GM18861 (cell line): ENCODE measurements around the gene BICRAL.
A peak's percentile ranks its signal among the peaks of the same experiment; 100 is the strongest.

Experiments used
- ATAC-seq: cut with Tn5 transposase; IDR thresholded peaks from one replicate; pipeline ENCODE4 v1.9.1; 2021; ENCODE audit not compliant: unreplicated experiment

BICRAL gene

GRCh38 chr6:42764911-42765648 lies 16.8 kb upstream of the BICRAL start:
- ATAC-seq, result no peak

DNA sequence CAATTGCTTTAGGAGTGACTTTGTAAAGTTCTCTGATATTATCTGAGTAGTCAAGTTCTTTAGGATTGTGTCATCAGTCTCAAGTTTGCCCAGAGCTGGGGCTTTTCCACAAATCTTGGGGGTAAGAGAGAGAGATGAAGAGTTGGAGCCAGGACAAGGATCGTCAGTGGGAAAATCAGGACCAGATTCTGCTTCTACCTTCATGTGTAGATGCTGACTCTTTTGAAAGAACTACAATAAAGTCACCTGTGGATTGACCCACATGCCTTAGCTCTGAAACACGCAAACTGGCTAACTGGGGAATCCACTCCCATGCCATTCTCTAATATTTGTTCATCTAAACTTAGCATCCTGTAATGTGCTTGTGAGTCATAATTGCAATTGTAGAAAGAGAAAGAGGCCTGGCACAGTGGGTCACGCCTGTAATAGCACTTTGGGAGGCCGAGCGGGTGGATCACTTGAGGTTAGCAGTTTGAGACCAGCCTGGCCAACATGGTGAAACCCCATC lies 15.6 kb upstream of the BICRAL start:
- no peak for ATAC-seq

DNA sequence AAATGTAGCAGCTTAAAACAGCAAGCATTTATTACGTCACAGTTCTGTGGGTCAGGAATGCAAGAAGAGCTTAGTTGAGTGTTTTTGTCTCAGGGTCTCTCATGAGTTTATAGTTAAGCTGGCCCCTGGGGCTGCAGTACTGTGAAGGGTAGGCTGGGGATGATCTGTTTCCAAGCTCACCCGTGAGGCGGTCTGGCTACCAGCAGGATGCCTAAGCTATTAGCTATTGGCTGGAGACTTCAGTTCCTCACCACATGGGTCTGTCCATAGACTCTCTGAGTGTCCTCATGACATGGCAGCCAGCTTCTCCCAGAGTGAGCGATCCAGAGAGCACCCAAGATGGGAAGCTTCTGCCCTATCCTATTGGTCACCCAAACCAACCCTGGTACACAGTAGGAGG lies 12.8 kb upstream of the BICRAL start:
- ATAC-seq, result no peak

- ATAC-seq, result no peak
These were observed 12.0 kb upstream of the BICRAL start for GRCh38 chr6:42769836-42770235.

DNA sequence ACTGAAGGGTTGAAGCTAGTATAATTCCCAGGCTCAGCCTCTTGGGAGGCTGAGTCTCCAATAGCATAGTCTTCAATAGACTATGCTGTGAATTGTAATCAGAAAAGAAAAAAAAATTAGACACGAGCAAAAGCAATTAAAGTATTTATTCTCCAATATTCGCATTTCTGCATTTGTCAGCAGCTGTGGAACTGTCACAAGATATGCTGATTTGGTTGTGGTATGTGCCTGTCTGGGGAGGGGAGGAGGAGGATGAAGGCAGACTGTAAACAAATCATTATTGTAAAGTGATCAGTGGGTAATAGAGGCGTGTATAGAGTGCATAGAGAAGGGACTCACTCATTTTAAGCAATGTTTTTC lies 10.1 kb upstream of the BICRAL start:
- peak; percentile 26 for ATAC-seq

DNA sequence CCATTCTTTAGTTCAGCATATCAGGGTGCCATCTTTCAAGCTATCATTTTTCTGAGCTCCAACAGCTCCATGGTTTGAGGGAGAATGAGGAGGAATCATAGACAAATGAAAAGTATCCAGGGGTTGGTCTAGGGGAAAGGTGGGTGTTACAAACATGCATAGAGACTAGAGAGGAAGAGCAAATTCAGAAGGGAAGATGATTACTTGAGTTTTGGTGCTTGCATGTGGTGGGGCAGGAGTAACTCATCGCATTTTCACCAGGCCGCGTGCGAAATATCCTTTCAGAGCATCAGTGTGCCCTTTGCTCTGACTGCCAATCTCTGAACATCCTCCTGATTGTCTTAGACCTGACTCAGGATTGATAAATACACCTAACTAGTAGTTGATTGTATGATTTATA lies 7.7 kb upstream of the BICRAL start:
- ATAC-seq, result no peak

DNA sequence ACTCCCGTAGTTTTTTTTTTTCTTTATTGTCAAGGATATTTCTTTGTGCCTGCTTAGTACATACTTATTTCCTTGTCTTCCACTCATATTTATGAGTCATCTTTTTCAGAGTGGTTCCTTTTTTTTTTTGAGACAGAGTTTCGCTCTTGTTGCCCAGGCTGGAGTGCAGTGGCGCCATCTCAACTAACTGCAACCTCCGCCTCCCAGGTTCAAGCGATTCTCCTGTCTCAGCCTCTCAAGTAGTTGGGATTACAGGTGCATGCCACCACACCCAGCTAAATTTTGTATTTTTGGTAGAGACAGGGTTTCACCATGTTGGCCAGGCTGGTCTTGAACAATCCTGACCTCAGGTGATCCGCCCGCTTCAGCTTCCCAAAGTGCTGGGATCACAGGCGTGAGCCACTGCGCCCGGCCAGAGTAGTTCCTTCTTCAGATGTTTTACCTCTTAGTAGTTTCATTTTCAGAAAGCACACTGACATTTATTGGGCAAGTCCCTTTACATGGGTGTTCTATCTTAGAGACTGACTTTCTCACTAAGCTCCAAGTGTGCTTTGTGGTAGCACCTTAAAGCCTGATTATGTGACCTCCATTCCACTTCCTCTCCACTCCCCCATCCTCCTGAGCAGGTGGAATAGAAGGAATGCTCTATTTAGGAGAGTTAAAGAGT lies 6.9 kb upstream of the BICRAL start:
- ATAC-seq, result peak; percentile 38

DNA sequence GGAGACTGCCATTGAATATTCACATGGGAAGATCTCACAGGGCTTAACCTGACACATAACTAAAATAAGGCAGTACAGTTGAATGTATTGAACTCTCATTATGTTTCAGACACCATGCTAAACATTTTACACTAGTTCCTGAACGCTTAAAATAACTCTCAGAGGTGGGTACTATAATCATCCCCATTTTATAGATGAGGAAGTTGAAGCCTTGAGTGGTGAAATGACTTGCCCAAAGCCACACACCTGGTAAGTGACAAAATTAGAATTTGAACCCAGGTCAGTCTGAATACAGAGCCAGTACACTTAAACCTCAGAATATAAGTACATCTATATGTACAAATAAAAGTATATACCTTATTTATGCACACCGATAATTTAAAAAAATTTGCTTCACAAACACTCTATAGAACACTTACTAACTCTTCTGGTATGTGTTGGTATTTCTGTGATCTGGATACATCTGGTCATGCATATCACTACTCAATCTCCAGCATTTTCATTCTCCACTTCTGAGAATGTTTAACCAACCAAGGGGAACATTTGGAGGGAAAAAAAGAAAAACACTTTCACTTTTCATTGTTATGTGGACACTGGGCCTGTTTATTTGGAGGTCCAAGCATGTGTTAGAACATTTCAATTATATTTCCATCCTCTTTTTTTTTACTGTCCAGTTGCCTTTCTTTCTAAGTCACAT lies 4.6 kb upstream of the BICRAL start:
- no peak for ATAC-seq

DNA sequence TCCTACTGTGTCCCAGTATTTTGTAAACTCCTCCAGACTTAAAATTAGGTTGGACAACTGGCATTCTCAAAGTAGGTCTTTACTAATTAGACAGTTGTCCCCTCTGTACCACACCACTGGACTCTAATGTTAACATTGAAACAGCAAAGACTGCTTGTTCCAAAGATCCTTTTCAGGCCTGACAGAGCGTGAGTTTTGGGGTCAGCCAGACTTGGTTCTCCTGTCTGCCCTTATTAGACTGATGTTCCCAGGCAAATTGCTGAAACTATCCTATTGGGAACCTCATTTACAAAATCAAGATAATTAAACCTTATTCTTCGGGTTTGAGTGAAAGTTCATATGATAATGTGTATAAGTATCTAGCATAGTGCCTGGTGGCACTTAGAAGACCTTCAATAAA lies 3.7 kb upstream of the BICRAL start:
- no peak for ATAC-seq

DNA sequence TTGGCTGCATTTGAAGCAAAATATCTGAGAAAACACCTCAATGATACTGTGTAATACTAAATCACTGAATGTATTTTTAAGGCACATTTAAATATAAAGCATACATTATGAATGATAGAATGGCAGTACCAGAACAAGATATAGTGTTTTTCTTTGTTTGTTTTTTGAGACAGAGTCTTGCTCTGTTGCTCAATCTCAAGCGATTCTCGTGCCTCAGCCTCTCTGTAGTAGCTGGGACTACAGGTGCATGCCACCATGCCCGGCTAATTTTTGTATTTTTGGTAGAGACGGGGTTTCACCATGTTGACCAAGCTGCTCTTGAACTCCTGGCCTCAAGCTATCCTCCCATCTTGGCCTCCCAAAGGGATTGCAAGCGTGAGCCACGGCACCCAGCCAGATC lies 2.3 kb upstream of the BICRAL start:
- ATAC-seq, result no peak

- no peak for ATAC-seq
These were observed 381 bp upstream of the BICRAL start for GRCh38 chr6:42781546-42781795.

DNA sequence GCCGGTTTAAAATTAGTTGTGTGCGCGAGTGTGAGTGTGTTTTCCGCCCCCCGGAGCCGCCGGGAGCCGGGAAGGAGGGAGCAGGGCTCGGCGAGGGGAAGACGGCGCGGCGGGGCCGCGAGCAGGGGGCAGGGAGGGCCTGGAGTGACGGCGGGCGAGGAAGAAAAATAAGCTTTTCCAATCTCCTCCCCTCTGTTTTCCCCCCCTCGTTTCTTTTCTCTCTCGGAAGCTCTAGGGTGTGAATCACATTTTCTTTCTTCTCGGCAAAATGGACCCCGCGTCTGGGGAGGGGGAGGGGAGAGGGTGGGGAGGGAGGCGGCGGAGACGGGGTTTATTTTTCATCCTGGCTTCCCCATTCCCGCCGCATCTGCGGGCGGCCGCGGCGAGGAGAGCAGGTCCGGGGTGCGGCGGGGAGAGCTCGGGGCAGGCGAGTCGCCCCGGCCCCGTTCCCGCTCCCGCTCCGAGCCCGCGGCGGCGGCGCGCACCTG lies 881 bp downstream of the BICRAL start:
- peak; percentile 7 for ATAC-seq

- peak; percentile 30 for ATAC-seq
These were observed 1.5 kb downstream of the BICRAL start for GRCh38 chr6:42783177-42783875.

- ATAC-seq, result peak; percentile 1
These were observed 2.2 kb downstream of the BICRAL start for GRCh38 chr6:42783876-42784642.

DNA sequence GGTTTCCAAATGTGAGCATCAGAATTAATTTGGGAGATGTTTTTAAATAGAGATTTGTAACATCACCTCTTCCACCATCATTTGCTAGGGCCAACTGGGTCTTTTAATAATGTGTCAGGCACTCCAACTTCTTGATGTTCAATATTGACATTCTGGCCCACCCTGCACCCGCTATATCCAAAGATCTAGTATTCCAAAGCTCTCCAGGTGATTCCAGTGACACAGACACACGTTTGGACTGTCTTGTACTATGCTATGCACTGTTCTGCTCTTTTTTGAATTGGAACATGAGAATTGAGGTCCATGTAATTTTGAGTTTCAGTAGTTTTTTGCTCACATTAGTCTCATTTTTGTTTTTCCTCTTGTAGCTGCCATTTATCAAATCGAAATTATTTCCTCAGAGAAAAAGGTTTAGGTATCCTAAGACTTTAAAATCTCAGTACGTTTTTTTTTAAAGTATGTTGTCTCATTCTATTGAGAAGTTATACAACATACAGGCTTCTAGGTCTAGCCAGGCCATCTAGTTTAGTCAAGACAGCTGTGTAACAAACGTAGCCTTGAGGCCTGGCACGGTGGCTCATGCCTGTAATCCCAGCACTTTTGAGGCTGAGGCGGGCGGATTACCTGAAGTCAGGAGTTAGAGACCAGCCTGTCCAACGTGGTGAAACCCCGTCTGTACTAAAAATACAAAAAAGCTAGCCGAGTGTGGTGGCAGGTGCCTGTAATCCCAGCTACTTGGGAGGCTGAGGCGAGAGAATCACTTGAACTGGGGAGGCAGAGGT lies 3.1 kb downstream of the BICRAL start:
- ATAC-seq, result no peak

- ATAC-seq, result no peak
These were observed 4.7 kb downstream of the BICRAL start for GRCh38 chr6:42786525-42786985.

GRCh38 chr6:42787063-42787472 lies 5.2 kb downstream of the BICRAL start:
- ATAC-seq, result no peak

- no peak for ATAC-seq
These were observed 6.8 kb downstream of the BICRAL start for GRCh38 chr6:42788671-42789070.

- ATAC-seq, result no peak
These were observed 8.8 kb downstream of the BICRAL start for GRCh38 chr6:42790549-42791181.
